HG03280 (cell line): Measurements from ENCODE around the gene TUBGCP5.
"Not testable (repeated sequence)": the region's sequence is repeated elsewhere in the genome, so short reads cannot be mapped to it uniquely, and the experiment has no call there.

ENCODE experiments used
- ATAC-seq: cut with Tn5 transposase; IDR thresholded peaks from one replicate; pipeline ENCODE4 v1.9.1; 2021; ENCODE audit warnings: mild to moderate bottlenecking, moderate library complexity; ENCODE audit not compliant: unreplicated experiment

The TUBGCP5 gene

GRCh38 chr15:23043535-23043934 lies 4.2 kb upstream of the TUBGCP5 start:
- ATAC-seq: not testable (repeated sequence)

GRCh38 chr15:23041736-23042135 lies 2.4 kb upstream of the TUBGCP5 start:
- not testable (repeated sequence) for ATAC-seq

- no peak for ATAC-seq
Observed at GRCh38 chr15:23039917-23040281, 530 bp upstream of the TUBGCP5 start.

GRCh38 chr15:23038726-23039142 lies 635 bp downstream of the TUBGCP5 start:
- peak; percentile 9 for ATAC-seq

- ATAC-seq: no peak
Observed at GRCh38 chr15:23035964-23036566, 3.3 kb downstream of the TUBGCP5 start.

GRCh38 chr15:23033979-23034378 lies 5.4 kb downstream of the TUBGCP5 start:
- no peak for ATAC-seq

- ATAC-seq: no peak
Observed at GRCh38 chr15:23026218-23026617, 13.2 kb downstream of the TUBGCP5 start.

- no peak for ATAC-seq
Observed at GRCh38 chr15:23022156-23022555, 17.2 kb downstream of the TUBGCP5 start.

GRCh38 chr15:23014394-23015000 lies 24.9 kb downstream of the TUBGCP5 start:
- no peak for ATAC-seq

- ATAC-seq: no peak
Observed at GRCh38 chr15:23013681-23014080, 25.7 kb downstream of the TUBGCP5 start.

GRCh38 chr15:23012616-23013015 lies 26.8 kb downstream of the TUBGCP5 start:
- ATAC-seq: not testable (repeated sequence)

- ATAC-seq: no peak
Observed at GRCh38 chr15:23003736-23004135, 35.6 kb downstream of the TUBGCP5 start.

- ATAC-seq: no peak
Observed at GRCh38 chr15:23002920-23003319, 36.4 kb downstream of the TUBGCP5 start.

GRCh38 chr15:22995795-22996194 lies 43.6 kb downstream of the TUBGCP5 start:
- ATAC-seq: no peak

- ATAC-seq: no peak
Observed at GRCh38 chr15:22992024-22992326, 47.4 kb downstream of the TUBGCP5 start.

GRCh38 chr15:22989576-22990477 lies 49.5 kb downstream of the TUBGCP5 start:
- no peak for ATAC-seq

GRCh38 chr15:22988811-22989210 lies 50.6 kb downstream of the TUBGCP5 start:
- no peak for ATAC-seq

GRCh38 chr15:22981931-22982330 lies 57.4 kb downstream of the TUBGCP5 start:
- not testable (repeated sequence) for ATAC-seq

GRCh38 chr15:22981051-22981840 lies 58.1 kb downstream of the TUBGCP5 start:
- no peak for ATAC-seq

- ATAC-seq: peak; percentile 48
Observed at GRCh38 chr15:22980189-22981050, 58.9 kb downstream of the TUBGCP5 start, which contains the start of gene CYFIP1. TSS of gene CYFIP1 (minus strand) at chr15:22980368. CDS start at chr15:22947285, 33,083 bp downstream.
